Panc1 (cell line): ENCODE results near the gene PLEKHG4B. TPM values are rescaled to one million over a fixed set of nuclear protein-coding genes. Genes with fewer than 3 reads are reported as not detected.

ENCODE experiments used
- ATAC-seq: fragments of 200-7000 bp; cut with Tn5 transposase; 2 replicates; pipeline ENCODE4 v1.9.1; 2020; ENCODE audit warnings: mild to moderate bottlenecking, moderate library complexity
- BruUV-seq: library from RNA; stranded (reverse); fragments of 400-500 nt; replicated peaks from 2 replicates; lab custom pipeline; 2021; lab: Mats Ljungman, UMichigan
- CTCF ChIA-PET: fragments of 300-600 bp; sonication (Branson Sonifier 250); formaldehyde crosslinking; loops from one replicate; lab custom pipeline; 2022; ENCODE audit warnings: antibody characterized with exemption; lab: Charles Lee
- POLR2A ChIA-PET: fragments of 300-600 bp; sonication (Branson Sonifier 250); formaldehyde crosslinking; loops from one replicate; lab custom pipeline; 2022; ENCODE audit warnings: antibody characterized with exemption; lab: Charles Lee
- DNase-seq: peaks from one replicate; pipeline ENCODE4 v3.0.0-alpha.2; 2010; ENCODE audit warnings: low read depth, low spot score
- H3K27ac ChIP-seq: 2 replicates; pipeline ENCODE4 v1.5.1; 2011; ENCODE audit warnings: mild to moderate bottlenecking, low read length, inconsistent platforms
- H3K27me3 ChIP-seq: fragments of 200-500 bp; sonication (Bioruptor generic); 2 replicates; pipeline ENCODE4 v1.6.0; 2014; ENCODE audit warnings: low read length, inconsistent platforms; ENCODE audit not compliant: control insufficient read depth, insufficient read depth
- H3K36me3 ChIP-seq: fragments of 200-500 bp; sonication (Bioruptor generic); 2 replicates; pipeline ENCODE4 v1.5.1; 2014; ENCODE audit warnings: inconsistent platforms, mild to moderate bottlenecking, low read length, moderate library complexity; ENCODE audit not compliant: control insufficient read depth, insufficient read depth
- H3K4me1 ChIP-seq: 2 replicates; pipeline ENCODE4 v1.5.1; 2011; ENCODE audit warnings: inconsistent platforms, mild to moderate bottlenecking, low read length, moderate library complexity; ENCODE audit not compliant: control insufficient read depth, insufficient read depth
- H3K4me3 ChIP-seq, 2 experiments: 2 replicates each; pipeline ENCODE4 v1.5.1; 2011 to 2012; ENCODE audit warnings: low read depth in 2 of 2, low read length in 2 of 2, mild to moderate bottlenecking in 2 of 2, inconsistent platforms in 1 of 2, moderate library complexity in 1 of 2
- H3K9me3 ChIP-seq: fragments of 200-500 bp; sonication (Bioruptor generic); 2 replicates; pipeline ENCODE4 v1.5.1; 2014; ENCODE audit warnings: low read depth, mild to moderate bottlenecking, inconsistent platforms, low read length, moderate library complexity; ENCODE audit not compliant: control insufficient read depth, insufficient read depth
- CTCF ChIP-seq: fragments of 450-650 bp; IDR thresholded peaks from 2 replicates; pipeline ENCODE4 v1.5.1; 2017; ENCODE audit warnings: mild to moderate bottlenecking
- POLR2AphosphoS5 ChIP-seq: IDR thresholded peaks from 2 replicates; pipeline ENCODE4 v1.6.1; 2012; ENCODE audit warnings: mild to moderate bottlenecking, low read depth, low read length, moderate library complexity
- REST ChIP-seq, 2 experiments: IDR thresholded peaks; 2 replicates each; pipeline ENCODE4 v1.6.1; 2011 to 2012; ENCODE audit warnings: low read depth in 2 of 2, control low read depth in 1 of 2, low read length in 1 of 2, mild to moderate bottlenecking in 1 of 2, moderate library complexity in 1 of 2; ENCODE audit not compliant: insufficient read depth in 1 of 2
- SIN3A ChIP-seq: IDR thresholded peaks from 2 replicates; pipeline ENCODE4 v1.6.1; 2012; ENCODE audit warnings: low read depth, mild to moderate bottlenecking, low read length, moderate library complexity, borderline replicate concordance; ENCODE audit not compliant: insufficient read depth
- TCF7L2 ChIP-seq: IDR thresholded peaks from 2 replicates; pipeline ENCODE4 v1.6.1; 2011; ENCODE audit warnings: mild to moderate bottlenecking, low read depth, low read length, inconsistent platforms
- in situ Hi-C: cut with HindIII; loops from 2 replicates; pipeline ENCODE4 v1.10.0; 2016; ENCODE audit warnings: low sequenced_read_pairs, low pct_unique_long_range_greater_than_20kb
- intact Hi-C: fragments of 100-400 bp; cut with micrococcal nuclease; formaldehyde crosslinking; loops from one replicate; pipeline ENCODE4 v1.10.0; 2022; ENCODE audit not compliant: unreplicated experiment
- total RNA-seq: library from RNA; stranded (reverse); gene quantifications from one replicate; pipeline ENCODE4 v1.2.1, GENCODE V29; 2021; ENCODE audit not compliant: unreplicated experiment

Gene PLEKHG4B
- total RNA-seq, 1 experiment from 2014 or later = 8.9 TPM

- BruUV-seq = no TSS peak
- H3K4me1 ChIP-seq = no peaks in the 10 kb centered on the region
- no peaks in the 10 kb centered on the region for H3K36me3 ChIP-seq
- ATAC-seq = no peak
- H3K27ac ChIP-seq = no peak overlapping the region
- H3K9me3 ChIP-seq = no peaks in the 10 kb centered on the region
- ChIA-PET POLR2A (no interaction called here), CTCF (no interaction called here)
- TF ChIP-seq POLR2AphosphoS5 = no peak
- no peak for TF ChIP-seq SIN3A
- TF ChIP-seq CTCF = no peak
- no peak for TF ChIP-seq REST (IDR thresholded peaks at IDR 0.05; ENCODE audit: insufficient read depth in 1 of 2, low read depth in 2 of 2, low read length in 1 of 2)
- TF ChIP-seq TCF7L2 = no peak
- peaks cover 2% of the 10 kb centered on the region; the same call in 1 of the 2 replicates for H3K27me3 ChIP-seq
- no peak for DNase-seq
- in situ Hi-C loops = no loop called here
- H3K4me3 ChIP-seq = no peak overlapping the region
- intact Hi-C loops = no loop called here
Measured at GRCh38 chr5:179401-179800, 87.4 kb downstream of the PLEKHG4B start.

- H3K4me3 ChIP-seq = no peak overlapping the region
- in situ Hi-C loops = no loop called here
- H3K4me1 ChIP-seq = no peaks in the 10 kb centered on the region
- no peak overlapping the region for H3K27ac ChIP-seq
- H3K27me3 ChIP-seq = peaks cover 2% of the 10 kb centered on the region; the same call in 1 of the 2 replicates
- CTCF ChIA-PET = no interaction called here
- ATAC-seq (no peak), DNase-seq (no peak)
- no TSS peak for BruUV-seq
- H3K9me3 ChIP-seq = no peaks in the 10 kb centered on the region
- TF ChIP-seq SIN3A (no peak), REST (IDR thresholded peaks at IDR 0.05; ENCODE audit: insufficient read depth in 1 of 2, low read depth in 2 of 2, low read length in 1 of 2) (no peak), POLR2AphosphoS5 (no peak), CTCF (no peak), TCF7L2 (no peak)
- POLR2A ChIA-PET = interaction anchor here (0.5 kb wide), 1 partner anchor 125 kb away, joined by 3 read pairs; no protein-coding TSS in a partner anchor
- H3K36me3 ChIP-seq = no peaks in the 10 kb centered on the region
- intact Hi-C loops = no loop called here
Measured at GRCh38 chr5:180286-180918, 88.4 kb downstream of the PLEKHG4B start.
